GM13977 (cell line): ENCODE data around the gene COQ8A.

Source experiments
- DNase-seq: peaks from one replicate; pipeline ENCODE4 v3.0.0; 2012; ENCODE audit warnings: low spot score
- in situ Hi-C: fragments of 300-500 bp; cut with MboI; formaldehyde crosslinking; loops from one replicate; pipeline ENCODE4 v1.12.0; 2022; ENCODE audit warnings: low sequenced_read_pairs, low pct_unique_long_range_greater_than_20kb, mixed read lengths, inconsistent platforms; ENCODE audit not compliant: unreplicated experiment
- TF ChIP-seq, protein P1 (sequence below): IDR thresholded peaks from 2 replicates; pipeline ENCODE4 v1.5.1; 2012; ENCODE audit warnings: mild to moderate bottlenecking, control low read depth; ENCODE audit not compliant: insufficient read depth; ENCODE audit errors: extremely low read depth, missing control alignments

COQ8A gene

GRCh38 chr1:226940029-226940805 lies at the start of gene COQ8A:
Gene COQ8A (plus strand): TSS chr1:226940294. CDS start chr1:226961386, 21,092 bp downstream.
- TF ChIP-seq, protein P1, sequence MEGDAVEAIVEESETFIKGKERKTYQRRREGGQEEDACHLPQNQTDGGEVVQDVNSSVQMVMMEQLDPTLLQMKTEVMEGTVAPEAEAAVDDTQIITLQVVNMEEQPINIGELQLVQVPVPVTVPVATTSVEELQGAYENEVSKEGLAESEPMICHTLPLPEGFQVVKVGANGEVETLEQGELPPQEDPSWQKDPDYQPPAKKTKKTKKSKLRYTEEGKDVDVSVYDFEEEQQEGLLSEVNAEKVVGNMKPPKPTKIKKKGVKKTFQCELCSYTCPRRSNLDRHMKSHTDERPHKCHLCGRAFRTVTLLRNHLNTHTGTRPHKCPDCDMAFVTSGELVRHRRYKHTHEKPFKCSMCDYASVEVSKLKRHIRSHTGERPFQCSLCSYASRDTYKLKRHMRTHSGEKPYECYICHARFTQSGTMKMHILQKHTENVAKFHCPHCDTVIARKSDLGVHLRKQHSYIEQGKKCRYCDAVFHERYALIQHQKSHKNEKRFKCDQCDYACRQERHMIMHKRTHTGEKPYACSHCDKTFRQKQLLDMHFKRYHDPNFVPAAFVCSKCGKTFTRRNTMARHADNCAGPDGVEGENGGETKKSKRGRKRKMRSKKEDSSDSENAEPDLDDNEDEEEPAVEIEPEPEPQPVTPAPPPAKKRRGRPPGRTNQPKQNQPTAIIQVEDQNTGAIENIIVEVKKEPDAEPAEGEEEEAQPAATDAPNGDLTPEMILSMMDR, result no peak
- peak; percentile 98 for DNase-seq
- in situ Hi-C loops, result no loop called here

GRCh38 chr1:226890331-226891108 lies 49.6 kb upstream of the COQ8A start:
- in situ Hi-C loops, result no loop called here
- DNase-seq, result no peak
- TF ChIP-seq, protein P1, result no peak

DNA sequence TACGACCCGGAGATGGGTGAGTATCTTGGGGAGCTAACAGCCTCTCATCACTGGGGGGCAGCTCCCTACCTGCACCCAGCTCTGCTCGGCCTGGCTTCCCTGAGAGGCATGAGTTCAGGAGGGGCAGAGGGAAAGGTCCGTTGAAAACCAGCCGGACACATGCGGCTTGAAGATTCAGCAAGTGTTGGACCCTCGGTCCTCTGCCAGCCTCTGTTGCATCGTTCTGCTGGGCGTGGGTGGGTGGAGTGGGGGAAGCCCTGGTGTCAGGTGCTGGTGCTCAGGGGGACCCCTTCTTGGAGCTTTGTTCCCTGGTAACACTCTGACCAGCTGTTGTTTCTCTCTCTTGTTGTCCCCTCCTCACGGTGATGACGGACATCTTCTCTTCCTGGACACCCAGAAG lies 48.7 kb upstream of the COQ8A start:
- no peak for DNase-seq
- in situ Hi-C loops, result no loop called here
- TF ChIP-seq, protein P1, result no peak

GRCh38 chr1:226891846-226892523 lies 48.1 kb upstream of the COQ8A start:
- in situ Hi-C loops, result no loop called here
- TF ChIP-seq, protein P1, result no peak
- DNase-seq, result no peak

- TF ChIP-seq, protein P1, result no peak
- DNase-seq, result no peak
- in situ Hi-C loops, result no loop called here
These were observed 47.6 kb upstream of the COQ8A start for GRCh38 chr1:226892524-226892875.

- in situ Hi-C loops, result no loop called here
- no peak for DNase-seq
- TF ChIP-seq, protein P1, result no peak
These were observed 46.2 kb upstream of the COQ8A start for GRCh38 chr1:226893936-226894335.
